AG08395 (cell line): ENCODE results near the gene ANKS3.

ENCODE experiments used
- DNase-seq: peaks from one replicate; pipeline ENCODE4 v3.0.0; 2012; ENCODE audit warnings: mixed read lengths, low spot score

Gene ANKS3

GRCh38 chr16:4734063-4734729 is at the start of gene ANKS3, which contains the start of gene DNAAF8:
ANKS3 (minus strand) TSS chr16:4734271; CDS start chr16:4730149, 4,122 bp downstream.
DNAAF8 (plus strand) TSS chr16:4734537; CDS start chr16:4736515, 1,978 bp downstream.
- DNase-seq = peak; percentile 99

GRCh38 chr16:4783251-4783950 is 49.3 kb upstream of the ANKS3 start:
- DNase-seq = no peak

- DNase-seq = no peak
These were observed 46.2 kb upstream of the ANKS3 start for GRCh38 chr16:4780235-4780634.

- DNase-seq = no peak
These were observed 44.0 kb upstream of the ANKS3 start for GRCh38 chr16:4778050-4778392.

- DNase-seq = no peak
These were observed 43.4 kb upstream of the ANKS3 start for GRCh38 chr16:4777339-4778049.

- DNase-seq = no peak
These were observed 42.2 kb upstream of the ANKS3 start for GRCh38 chr16:4776141-4776705.

- DNase-seq = no peak
These were observed 40.9 kb upstream of the ANKS3 start for GRCh38 chr16:4775005-4775404.

GRCh38 chr16:4772351-4772750 is 38.3 kb upstream of the ANKS3 start:
- no peak for DNase-seq

GRCh38 chr16:4771646-4772045 is 37.6 kb upstream of the ANKS3 start:
- no peak for DNase-seq

- DNase-seq = no peak
These were observed 35.2 kb upstream of the ANKS3 start for GRCh38 chr16:4769306-4769638.

GRCh38 chr16:4768549-4769305 is 34.7 kb upstream of the ANKS3 start:
- DNase-seq = peak; percentile 99

GRCh38 chr16:4767872-4768548 is 33.9 kb upstream of the ANKS3 start:
- no peak for DNase-seq

GRCh38 chr16:4766875-4767628 is 33.0 kb upstream of the ANKS3 start, which contains the start of gene ZNF500:
ZNF500 (minus strand) TSS chr16:4767162; CDS start chr16:4765978, 1,184 bp downstream.
- DNase-seq = peak; percentile 98

GRCh38 chr16:4765511-4766474 is 31.7 kb upstream of the ANKS3 start:
- no peak for DNase-seq

- DNase-seq = no peak
These were observed 29.7 kb upstream of the ANKS3 start for GRCh38 chr16:4763791-4764190.

- no peak for DNase-seq
These were observed 28.1 kb upstream of the ANKS3 start for GRCh38 chr16:4762205-4762604.

- no peak for DNase-seq
These were observed 26.3 kb upstream of the ANKS3 start for GRCh38 chr16:4760221-4760910.

- DNase-seq = no peak
These were observed 21.6 kb upstream of the ANKS3 start for GRCh38 chr16:4755687-4756086.

- DNase-seq = no peak
These were observed 20.8 kb upstream of the ANKS3 start for GRCh38 chr16:4754865-4755264.
